GM06990 (cell line): ENCODE data around the gene NKAIN2.

Source experiments
- DNase-seq: peaks from one replicate; pipeline ENCODE4 v3.0.0-alpha.2; 2011; ENCODE audit not compliant: insufficient read length; ENCODE audit errors: extremely low read depth
- H3K27me3 ChIP-seq: replicated peaks from 2 replicates; pipeline ENCODE4 v1.6.0; 2011; ENCODE audit warnings: low read length; ENCODE audit not compliant: control insufficient read depth, insufficient read depth
- H3K36me3 ChIP-seq: 2 replicates; pipeline ENCODE4 v1.5.1; 2011; ENCODE audit warnings: low read length; ENCODE audit not compliant: control insufficient read depth, insufficient read depth
- H3K4me3 ChIP-seq: replicated peaks from 2 replicates; pipeline ENCODE4 v1.5.1; 2011; ENCODE audit warnings: low read depth, mild to moderate bottlenecking, control low read depth, low read length
- TF ChIP-seq, protein P1 (sequence below): IDR thresholded peaks from 2 replicates; pipeline ENCODE4 v1.5.1; 2011; ENCODE audit warnings: low read length, control low read depth, mild to moderate bottlenecking, inconsistent platforms; ENCODE audit not compliant: insufficient read depth, poor library complexity, severe bottlenecking

NKAIN2 gene

DNA sequence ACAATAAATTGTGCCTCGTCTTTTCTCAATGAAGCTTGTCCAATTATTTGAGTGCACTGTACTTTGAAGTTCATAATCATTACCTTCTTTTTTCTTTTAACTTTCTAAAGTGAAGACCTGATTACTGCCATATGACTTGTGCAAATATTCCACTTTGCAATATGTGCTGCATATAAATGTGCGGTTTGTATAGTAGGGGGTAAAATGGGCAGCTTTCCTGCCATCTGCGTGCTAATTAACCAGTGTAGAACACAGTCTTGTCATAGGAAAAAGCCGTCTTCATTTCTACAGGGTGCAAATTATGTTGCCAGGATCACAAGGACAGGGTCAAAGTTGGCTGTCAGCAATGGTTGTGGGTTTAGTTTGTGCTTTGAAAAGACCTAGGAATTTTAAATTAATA is 397.0 kb downstream of the NKAIN2 start:
- TF ChIP-seq, protein P1, sequence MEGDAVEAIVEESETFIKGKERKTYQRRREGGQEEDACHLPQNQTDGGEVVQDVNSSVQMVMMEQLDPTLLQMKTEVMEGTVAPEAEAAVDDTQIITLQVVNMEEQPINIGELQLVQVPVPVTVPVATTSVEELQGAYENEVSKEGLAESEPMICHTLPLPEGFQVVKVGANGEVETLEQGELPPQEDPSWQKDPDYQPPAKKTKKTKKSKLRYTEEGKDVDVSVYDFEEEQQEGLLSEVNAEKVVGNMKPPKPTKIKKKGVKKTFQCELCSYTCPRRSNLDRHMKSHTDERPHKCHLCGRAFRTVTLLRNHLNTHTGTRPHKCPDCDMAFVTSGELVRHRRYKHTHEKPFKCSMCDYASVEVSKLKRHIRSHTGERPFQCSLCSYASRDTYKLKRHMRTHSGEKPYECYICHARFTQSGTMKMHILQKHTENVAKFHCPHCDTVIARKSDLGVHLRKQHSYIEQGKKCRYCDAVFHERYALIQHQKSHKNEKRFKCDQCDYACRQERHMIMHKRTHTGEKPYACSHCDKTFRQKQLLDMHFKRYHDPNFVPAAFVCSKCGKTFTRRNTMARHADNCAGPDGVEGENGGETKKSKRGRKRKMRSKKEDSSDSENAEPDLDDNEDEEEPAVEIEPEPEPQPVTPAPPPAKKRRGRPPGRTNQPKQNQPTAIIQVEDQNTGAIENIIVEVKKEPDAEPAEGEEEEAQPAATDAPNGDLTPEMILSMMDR: no peak
- Histone ChIP-seq H3K27me3 (no peaks in the 10 kb centered on the region), H3K36me3 (no peaks in the 10 kb centered on the region), H3K4me3 (no peak overlapping the region)
- DNase-seq: no peak

DNA sequence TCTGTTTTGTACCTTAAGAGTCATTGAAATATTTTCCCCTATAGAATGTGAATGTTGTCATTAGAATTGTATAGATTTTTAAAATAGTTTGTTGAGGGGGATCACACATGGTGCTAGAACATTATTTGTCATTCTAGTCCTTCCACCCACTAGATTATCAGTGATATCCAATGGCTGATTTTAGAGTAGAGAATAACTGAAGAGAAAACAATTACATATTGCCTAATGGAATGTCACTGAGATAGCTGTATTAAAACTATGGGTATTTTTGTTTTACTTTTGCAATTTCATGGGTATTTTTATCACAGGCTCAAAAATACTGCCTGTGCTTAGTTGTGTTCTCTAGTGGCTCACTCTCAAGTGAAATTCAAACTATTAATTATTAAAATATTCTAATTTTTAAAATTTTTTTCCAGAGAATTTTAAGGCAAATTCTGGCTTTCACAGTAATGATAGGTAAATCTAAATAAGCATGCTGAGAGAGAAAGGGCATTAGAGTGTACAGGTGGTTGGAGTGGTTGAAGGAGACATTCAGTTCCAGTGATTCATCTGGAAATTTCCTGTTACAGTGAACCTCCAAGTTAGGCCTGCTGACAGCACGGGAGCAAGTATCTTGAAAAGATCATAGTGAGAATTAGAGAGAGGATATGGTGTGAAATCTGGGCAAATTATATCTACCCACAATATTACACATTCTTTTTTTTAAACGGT is 399.6 kb downstream of the NKAIN2 start:
- TF ChIP-seq, protein P1: no peak
- no peak for DNase-seq
- Histone ChIP-seq H3K4me3 (no peak overlapping the region), H3K27me3 (no peaks in the 10 kb centered on the region), H3K36me3 (no peaks in the 10 kb centered on the region)

GRCh38 chr6:124203812-124204167 is 400.1 kb downstream of the NKAIN2 start:
- TF ChIP-seq, protein P1: no peak
- Histone ChIP-seq H3K4me3 (no peak overlapping the region), H3K36me3 (no peaks in the 10 kb centered on the region), H3K27me3 (no peaks in the 10 kb centered on the region)
- DNase-seq: no peak

DNA sequence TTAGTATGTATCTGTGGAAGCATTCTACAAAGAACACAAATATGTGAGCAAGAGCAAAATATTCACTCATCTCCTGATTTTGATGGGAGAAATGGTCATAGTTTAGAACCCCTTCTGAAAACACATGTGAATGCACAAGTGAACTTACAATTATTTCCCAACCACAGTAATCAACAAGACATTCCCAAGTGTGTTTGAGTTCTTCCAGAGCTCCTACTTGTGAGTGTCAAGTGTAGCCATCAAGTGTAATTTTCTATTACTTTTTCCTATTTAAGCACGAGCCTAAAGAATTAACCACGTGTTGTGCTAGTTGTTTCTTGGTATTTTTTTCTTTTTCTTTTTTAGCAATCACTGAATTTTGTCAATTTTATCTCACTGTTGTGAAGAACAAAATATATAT is 402.3 kb downstream of the NKAIN2 start:
- no peak for DNase-seq
- no peaks in the 10 kb centered on the region for H3K36me3 ChIP-seq
- TF ChIP-seq, protein P1: no peak
- no peak overlapping the region for H3K4me3 ChIP-seq
- no peaks in the 10 kb centered on the region for H3K27me3 ChIP-seq

GRCh38 chr6:124223611-124224345 is 420.1 kb downstream of the NKAIN2 start:
- Histone ChIP-seq H3K27me3 (no peaks in the 10 kb centered on the region), H3K4me3 (no peak overlapping the region), H3K36me3 (no peaks in the 10 kb centered on the region)
- TF ChIP-seq, protein P1: no peak
- no peak for DNase-seq
